NCI-H526 (cell line): ENCODE measurements around the gene CYP4X1.
A peak's percentile ranks its signal among the peaks of the same experiment; 100 is the strongest.
"Not testable (repeated sequence)": the region's sequence is repeated elsewhere in the genome, so short reads cannot be mapped to it uniquely, and the experiment has no call there.

Experiments used
- DNase-seq, 2 experiments: peaks; one replicate each; lab custom pipeline; 2025; lab: John Stamatoyannopoulos, UW

Gene CYP4X1

DNA sequence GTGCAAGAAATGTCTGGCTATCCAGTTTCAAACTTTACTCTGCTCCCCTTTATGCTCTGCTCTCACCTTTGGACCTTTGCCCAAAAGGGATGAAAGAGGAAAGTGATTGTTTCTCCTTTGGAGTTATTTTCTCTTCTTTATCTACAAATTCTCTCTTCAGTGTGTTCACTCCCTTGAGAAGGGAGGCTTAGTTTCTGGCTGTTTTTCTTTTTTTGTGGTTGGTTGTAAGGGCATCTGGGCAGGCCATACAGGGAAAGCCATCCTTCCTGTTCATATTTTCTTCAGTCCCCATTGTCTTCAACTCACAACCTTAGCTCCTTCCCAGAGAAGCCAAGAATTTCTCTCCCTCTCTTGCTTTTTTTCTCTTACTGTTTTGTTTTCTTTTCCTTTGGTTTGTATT lies 46.0 kb downstream of the CYP4X1 start:
- not testable (repeated sequence) for DNase-seq

DNA sequence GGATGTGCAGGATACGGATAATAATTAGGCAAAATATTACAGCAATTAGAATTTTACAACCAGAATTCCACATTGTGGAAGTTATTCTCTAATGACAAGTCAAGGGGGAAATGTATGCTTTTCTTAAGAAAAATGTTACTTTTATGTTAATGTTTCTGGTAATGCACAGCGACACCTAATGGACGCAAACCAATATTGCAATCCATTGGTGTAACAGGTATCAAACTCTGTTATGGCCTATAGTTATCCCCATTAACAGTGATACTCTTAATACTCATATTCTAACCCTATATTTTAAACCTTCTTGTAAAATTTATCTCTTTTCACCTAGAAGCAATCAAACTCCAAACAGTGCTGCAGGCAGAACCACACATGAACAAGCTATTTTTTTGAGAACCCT lies 65.9 kb downstream of the CYP4X1 start:
- peak in 1 of 2 experiments; percentile 36 for DNase-seq

DNA sequence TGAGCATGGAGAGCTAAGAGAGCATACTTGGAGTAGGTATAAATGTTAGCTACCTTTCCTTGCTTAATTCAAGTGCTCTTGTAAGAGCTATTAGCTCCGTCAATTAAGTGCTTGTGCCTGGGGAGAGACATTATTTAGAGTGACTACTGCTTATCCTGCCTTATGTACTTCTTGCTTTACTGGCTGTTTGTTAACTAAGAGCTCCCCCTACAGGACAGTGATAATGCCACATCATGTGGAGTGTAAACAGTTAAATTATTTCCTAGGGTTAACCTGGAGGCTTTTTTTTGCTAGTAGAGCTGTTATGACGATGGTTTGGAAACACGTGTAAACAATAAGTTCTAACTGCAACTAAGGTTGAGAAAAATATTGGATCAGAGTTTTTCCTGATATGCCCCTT lies 68.0 kb downstream of the CYP4X1 start:
- DNase-seq: not testable (repeated sequence)
